GM19240 (cell line): ENCODE data around the gene USP20.

Experiments
- DNase-seq: peaks from one replicate; pipeline ENCODE4 v3.0.0; 2011; ENCODE audit warnings: low spot score; ENCODE audit not compliant: insufficient read length

USP20 gene

GRCh38 chr9:129914051-129914450, 78.8 kb downstream of the USP20 start:
- DNase-seq = no peak

GRCh38 chr9:129916707-129917106, 81.4 kb downstream of the USP20 start:
- DNase-seq = no peak

- no peak for DNase-seq
Measured at GRCh38 chr9:129918296-129918950, 83.2 kb downstream of the USP20 start.

GRCh38 chr9:129919277-129919676, 84.0 kb downstream of the USP20 start:
- DNase-seq = no peak

- DNase-seq = no peak
Measured at GRCh38 chr9:129919841-129920240, 84.6 kb downstream of the USP20 start.

- DNase-seq = no peak
Measured at GRCh38 chr9:129921905-129922304, 86.6 kb downstream of the USP20 start.

- DNase-seq = no peak
Measured at GRCh38 chr9:129923589-129923988, 88.3 kb downstream of the USP20 start.

GRCh38 chr9:129929496-129930125, 94.4 kb downstream of the USP20 start:
- DNase-seq = no peak

GRCh38 chr9:129930743-129931142, 95.5 kb downstream of the USP20 start:
- DNase-seq = no peak
